DMS79 (cell line): Measurements from ENCODE around the gene WT1.
"Not testable (repeated sequence)": the region's sequence is repeated elsewhere in the genome, so short reads cannot be mapped to it uniquely, and the experiment has no call there.

Experiments
- DNase-seq: peaks from one replicate; lab custom pipeline; 2025; lab: John Stamatoyannopoulos, UW

Gene WT1

DNA sequence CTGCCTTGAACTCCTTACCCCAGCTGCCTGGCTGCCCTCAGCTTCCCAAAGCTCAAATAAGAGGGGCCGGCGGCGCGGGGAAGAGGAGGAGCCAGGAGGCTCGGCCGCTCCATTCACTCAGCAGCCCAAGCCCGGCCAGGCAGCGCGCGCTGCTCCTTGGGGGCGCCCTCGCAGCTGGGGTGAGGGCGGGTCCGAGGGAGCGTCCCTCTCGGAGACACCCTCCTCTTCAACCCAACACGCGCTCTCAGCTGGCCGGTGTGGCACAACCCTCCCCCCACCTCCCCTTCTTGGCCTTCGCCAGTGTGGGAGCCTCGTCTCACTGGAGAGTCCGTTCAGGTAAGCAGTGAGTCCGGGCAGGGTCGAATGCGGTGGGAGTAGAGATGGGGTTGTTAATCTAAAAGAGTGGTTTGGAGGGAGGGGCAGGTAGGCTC lies at the start of gene WT1:
Gene WT1, minus strand, starts transcription at position 29 of the 431 bp plus-strand sequence.
- no peak for DNase-seq

DNA sequence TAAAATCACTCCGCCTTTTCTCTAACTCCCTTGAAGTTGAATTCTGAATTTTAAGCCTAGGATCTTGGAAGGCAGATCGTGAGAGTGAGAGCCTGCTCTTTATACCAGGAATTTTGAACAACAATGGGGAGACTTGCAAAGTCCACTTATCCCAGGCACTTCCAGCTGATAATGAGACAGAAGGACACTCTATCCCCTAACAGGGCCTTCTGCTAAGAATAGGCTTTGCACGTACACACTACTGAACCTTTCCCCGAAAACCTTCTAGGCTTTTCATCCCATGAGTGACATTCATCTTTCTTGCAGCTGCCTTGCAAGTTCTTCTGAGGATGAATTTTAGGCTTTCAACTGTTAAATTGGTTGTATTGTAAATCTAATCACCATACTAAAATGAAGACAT lies 44.0 kb upstream of the WT1 start:
- no peak for DNase-seq

DNA sequence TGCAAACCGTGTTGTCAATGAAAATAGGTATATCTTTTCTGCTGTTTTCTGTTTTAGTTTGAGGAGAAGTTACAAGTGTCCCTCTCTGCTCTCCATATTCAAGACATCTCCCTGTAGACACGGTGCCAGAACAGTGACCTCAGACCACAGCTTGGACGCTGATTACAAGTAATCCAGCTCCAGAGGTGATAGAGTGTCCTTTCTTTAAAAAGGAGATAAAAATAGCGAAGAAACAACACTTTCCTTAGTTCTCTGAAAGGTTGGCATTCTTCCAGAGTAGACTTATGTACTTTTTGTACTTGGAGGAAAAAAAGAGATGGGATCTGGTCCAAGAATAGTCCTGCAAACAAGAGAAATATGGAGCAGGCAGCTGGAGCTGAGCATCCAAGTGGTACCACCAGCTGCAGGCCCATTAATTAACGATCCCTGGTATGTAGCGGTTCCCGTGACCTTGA lies 43.0 kb upstream of the WT1 start:
- no peak for DNase-seq

GRCh38 chr11:32473282-32473909 lies 38.1 kb upstream of the WT1 start:
- no peak for DNase-seq

- DNase-seq: no peak
Observed at GRCh38 chr11:32472226-32472625, 36.9 kb upstream of the WT1 start.

DNA sequence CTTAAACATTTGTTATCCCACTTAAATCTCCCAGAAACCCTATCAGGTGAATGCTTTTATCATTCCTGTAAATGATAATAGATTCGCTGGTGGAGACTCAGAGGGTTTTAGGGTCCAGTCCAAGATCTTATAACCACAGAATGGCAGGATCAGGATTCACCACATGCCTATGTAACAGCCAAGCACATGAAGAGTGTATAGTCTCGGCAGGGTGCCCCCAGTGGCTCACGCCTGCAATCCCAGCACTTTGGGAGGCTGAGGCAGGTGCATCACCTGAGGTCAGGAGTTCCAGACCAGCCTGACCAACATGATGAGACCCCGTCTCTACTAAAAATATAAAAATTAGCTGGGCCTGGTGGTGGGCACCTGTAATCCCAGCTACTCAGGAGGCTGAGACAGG lies 36.2 kb upstream of the WT1 start:
- DNase-seq: not testable (repeated sequence)

DNA sequence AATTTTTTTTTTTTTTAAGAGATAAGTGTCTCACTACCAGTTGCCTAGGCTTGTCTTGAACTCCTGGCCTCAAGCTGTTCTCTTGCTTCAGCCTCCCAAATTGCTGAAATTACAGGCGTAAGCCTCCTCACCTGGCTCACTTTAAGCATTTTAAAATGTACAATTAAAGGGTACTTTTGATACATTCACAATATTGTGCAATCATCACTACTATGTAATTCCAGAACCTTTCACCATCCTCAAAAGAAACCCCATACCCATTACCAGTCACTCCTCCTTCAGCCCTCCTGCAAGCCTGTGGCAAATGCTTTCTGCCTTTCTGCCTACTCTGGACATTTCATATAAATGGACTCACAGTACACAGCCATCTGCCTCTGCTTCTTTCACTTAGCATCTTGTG lies 34.5 kb upstream of the WT1 start:
- DNase-seq: no peak

GRCh38 chr11:32466279-32466915 lies 31.1 kb upstream of the WT1 start:
- no peak for DNase-seq

DNA sequence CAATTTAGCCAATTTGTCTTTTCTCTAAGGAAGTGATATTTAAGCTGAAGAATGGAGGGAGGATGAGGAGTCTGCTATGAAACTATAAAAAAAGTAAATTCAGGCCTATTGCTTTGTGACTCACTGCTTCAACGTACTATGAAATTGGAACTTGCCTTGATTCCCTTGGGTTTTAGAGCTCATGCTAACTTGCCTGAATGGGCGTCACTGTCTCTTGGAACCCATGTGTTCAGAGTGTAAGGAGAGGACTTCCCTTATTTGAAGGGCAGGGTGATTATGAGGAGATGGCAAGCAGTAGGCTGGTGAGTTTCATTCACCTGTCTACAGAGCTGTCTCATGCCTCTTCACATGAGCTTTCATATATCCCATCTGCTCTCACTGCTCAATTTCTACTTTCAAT lies 28.7 kb upstream of the WT1 start:
- DNase-seq: no peak

DNA sequence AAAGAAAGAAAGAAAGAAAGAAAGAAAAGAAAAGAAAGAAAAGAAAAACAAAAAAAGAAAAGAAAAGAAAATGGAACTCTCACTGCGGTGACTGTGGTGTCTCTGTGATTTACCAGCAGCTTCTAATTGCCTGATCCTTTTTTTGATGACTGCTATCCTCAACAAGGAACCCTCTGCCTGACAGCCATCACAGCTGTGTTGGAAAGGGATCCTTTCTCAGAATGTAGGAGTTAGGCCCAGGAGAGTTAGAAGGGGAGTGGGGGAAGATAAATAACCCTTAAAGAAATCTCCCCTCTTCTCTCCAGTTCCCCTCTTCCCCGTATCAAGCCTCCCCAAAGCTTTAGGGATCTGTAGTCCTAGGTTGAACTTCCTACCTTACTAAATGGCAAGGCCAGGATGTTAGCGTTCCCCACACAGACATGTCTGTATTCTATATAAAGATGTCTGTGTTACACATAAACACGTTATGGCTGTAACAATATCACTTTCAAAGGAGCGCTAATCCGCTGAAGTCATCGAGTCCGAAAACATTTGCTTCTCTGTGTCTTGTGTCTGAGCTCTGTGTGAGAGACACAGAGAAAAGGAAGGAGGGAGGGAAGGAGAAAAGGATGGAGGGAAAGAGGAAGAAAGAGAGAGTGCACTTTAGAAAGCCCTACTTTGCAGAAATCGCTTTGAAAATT lies 26.8 kb upstream of the WT1 start:
- no peak for DNase-seq

- no peak for DNase-seq
Observed at GRCh38 chr11:32456864-32457263, 21.5 kb upstream of the WT1 start.

DNA sequence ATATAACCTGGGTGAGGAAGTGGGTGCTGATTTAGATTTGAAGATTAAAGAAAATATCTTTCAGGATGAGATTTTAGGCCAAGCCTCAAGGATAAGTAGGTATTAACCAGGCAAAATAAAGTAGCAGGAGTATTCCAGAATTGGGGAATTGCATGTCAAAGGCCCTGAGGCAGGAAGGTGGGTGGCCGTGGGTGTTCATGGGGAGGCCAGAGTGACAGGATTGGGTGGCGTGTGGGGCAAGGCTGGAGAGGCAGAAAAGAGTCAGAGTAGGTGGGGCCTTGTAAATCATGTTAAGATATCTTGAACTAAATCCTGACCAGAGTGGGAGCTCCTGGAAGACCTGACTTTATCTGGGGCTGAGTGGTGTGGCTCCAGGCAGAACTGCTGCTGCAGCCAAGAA lies 19.7 kb upstream of the WT1 start:
- no peak for DNase-seq

- no peak for DNase-seq
Observed at GRCh38 chr11:32451808-32452207, 16.5 kb upstream of the WT1 start.

GRCh38 chr11:32450372-32450771 lies 15.0 kb upstream of the WT1 start:
- no peak for DNase-seq

DNA sequence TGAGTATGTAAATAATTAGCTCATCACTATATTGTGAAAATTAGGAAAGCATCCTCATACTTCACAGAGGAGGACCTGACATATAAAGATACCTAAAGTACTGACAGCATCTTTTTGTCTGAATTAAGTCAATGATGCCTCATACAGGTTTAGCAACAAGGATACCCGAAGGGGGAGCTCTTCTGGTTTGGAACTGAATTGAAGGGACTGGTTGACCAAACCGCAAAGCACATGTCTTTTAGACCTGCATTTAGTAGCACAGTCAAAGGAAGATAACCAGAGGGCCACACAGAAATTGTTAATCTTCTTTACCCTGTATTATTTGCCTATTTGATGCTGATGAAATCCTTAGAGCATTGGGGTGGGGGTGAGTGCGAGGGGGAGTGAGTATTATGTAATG lies 12.9 kb upstream of the WT1 start:
- no peak for DNase-seq

GRCh38 chr11:32447252-32447651 lies 11.9 kb upstream of the WT1 start:
- DNase-seq: no peak

- DNase-seq: no peak
Observed at GRCh38 chr11:32446227-32446626, 10.9 kb upstream of the WT1 start.

DNA sequence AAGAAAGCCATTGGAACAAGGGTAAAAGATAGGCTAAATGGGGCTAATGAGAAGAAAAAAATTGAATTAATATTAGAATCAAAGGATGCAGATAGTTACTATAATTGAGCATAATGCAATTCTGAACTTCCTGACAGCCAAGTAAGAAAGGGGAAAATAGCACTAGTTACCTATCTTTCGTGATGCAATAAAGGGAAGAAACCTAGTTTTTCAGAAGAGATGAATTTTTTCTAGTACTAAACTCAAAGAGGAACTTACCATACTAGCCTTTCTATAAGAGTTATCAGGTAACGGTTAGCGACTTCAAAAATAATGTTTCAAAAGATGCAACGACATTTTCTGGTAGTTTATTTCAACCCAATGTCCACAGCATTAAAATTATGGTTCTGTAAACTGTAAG lies 8.8 kb upstream of the WT1 start:
- no peak for DNase-seq

GRCh38 chr11:32440916-32441315 lies 5.6 kb upstream of the WT1 start:
- no peak for DNase-seq

DNA sequence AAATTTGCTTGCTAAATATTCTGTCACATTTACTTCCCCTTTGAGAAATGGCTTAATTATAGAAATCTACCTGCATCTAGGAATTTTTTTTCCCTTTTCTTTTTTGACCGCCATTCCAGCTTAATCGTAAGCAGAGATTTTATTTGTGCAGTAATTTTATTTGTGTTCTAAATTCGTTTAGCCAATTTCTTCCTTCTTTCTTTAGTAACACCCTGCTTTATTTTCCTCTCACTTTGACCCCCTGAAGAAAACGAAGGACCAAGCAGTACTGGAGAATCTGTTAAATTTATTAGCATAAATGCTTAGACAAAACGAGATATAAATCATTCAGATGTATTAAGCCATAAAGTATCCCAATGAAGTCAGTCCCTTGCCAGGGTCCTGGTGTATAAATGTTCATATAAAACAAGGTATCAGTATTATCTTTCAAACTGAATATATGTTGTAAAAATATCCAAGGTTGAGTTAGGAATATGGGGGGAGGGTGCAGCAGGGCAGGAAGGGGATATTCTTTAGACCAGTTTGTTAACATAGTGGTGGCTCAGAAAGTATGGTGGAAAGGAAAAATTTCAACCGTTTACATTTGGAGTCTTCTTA lies 5.1 kb upstream of the WT1 start:
- no peak for DNase-seq

GRCh38 chr11:32439501-32440210 lies 4.3 kb upstream of the WT1 start:
- DNase-seq: no peak

- no peak for DNase-seq
Observed at GRCh38 chr11:32438866-32439489, 3.6 kb upstream of the WT1 start.
